HS-5 (cell line): Measurements from ENCODE around the gene SIPA1L2.
"Not testable (repeated sequence)": the region's sequence is repeated elsewhere in the genome, so short reads cannot be mapped to it uniquely, and the experiment has no call there.

Source experiments
- DNase-seq: peaks from one replicate; pipeline ENCODE4 v3.0.0-alpha.2; 2012; ENCODE audit warnings: low read depth

SIPA1L2 gene

GRCh38 chr1:232615306-232615800 is 14.6 kb downstream of the SIPA1L2 start:
- DNase-seq: no peak

- DNase-seq: no peak
Measured at GRCh38 chr1:232614811-232615210, 15.1 kb downstream of the SIPA1L2 start.

GRCh38 chr1:232613752-232614381 is 16.1 kb downstream of the SIPA1L2 start:
- no peak for DNase-seq

- not testable (repeated sequence) for DNase-seq
Measured at GRCh38 chr1:232612836-232613235, 17.1 kb downstream of the SIPA1L2 start.

- DNase-seq: no peak
Measured at GRCh38 chr1:232611834-232612233, 18.1 kb downstream of the SIPA1L2 start.

- not testable (repeated sequence) for DNase-seq
Measured at GRCh38 chr1:232610902-232611745, 18.8 kb downstream of the SIPA1L2 start.

GRCh38 chr1:232610192-232610901 is 19.6 kb downstream of the SIPA1L2 start:
- DNase-seq: no peak

GRCh38 chr1:232608427-232608826 is 21.5 kb downstream of the SIPA1L2 start:
- no peak for DNase-seq

GRCh38 chr1:232602622-232603021 is 27.3 kb downstream of the SIPA1L2 start:
- no peak for DNase-seq

- DNase-seq: no peak
Measured at GRCh38 chr1:232600424-232601258, 29.3 kb downstream of the SIPA1L2 start.

- no peak for DNase-seq
Measured at GRCh38 chr1:232599178-232600041, 30.5 kb downstream of the SIPA1L2 start.

- DNase-seq: no peak
Measured at GRCh38 chr1:232598837-232599177, 31.1 kb downstream of the SIPA1L2 start.

- no peak for DNase-seq
Measured at GRCh38 chr1:232598133-232598532, 31.8 kb downstream of the SIPA1L2 start.

- DNase-seq: no peak
Measured at GRCh38 chr1:232597721-232598120, 32.2 kb downstream of the SIPA1L2 start.

GRCh38 chr1:232596666-232597303 is 33.1 kb downstream of the SIPA1L2 start:
- no peak for DNase-seq

GRCh38 chr1:232594768-232595698 is 34.9 kb downstream of the SIPA1L2 start:
- no peak for DNase-seq

- DNase-seq: no peak
Measured at GRCh38 chr1:232593717-232594502, 36.0 kb downstream of the SIPA1L2 start.

- DNase-seq: no peak
Measured at GRCh38 chr1:232591344-232591743, 38.6 kb downstream of the SIPA1L2 start.

GRCh38 chr1:232590744-232591082 is 39.2 kb downstream of the SIPA1L2 start:
- DNase-seq: no peak
